IMR-90 (cell line): ENCODE results near the gene SKA3. TPM values are rescaled to one million over a fixed set of nuclear protein-coding genes. Genes with fewer than 3 reads are reported as not detected.
A peak's percentile ranks its signal among the peaks of the same experiment; 100 is the strongest.

ENCODE experiments used
- ATAC-seq: fragments of 200-7000 bp; cut with Tn5 transposase; 2 replicates; pipeline ENCODE4 v1.9.1; 2020; ENCODE audit warnings: low read depth, mild to moderate bottlenecking, moderate library complexity
- BruUV-seq: library from RNA; stranded (reverse); fragments of 400-500 nt; replicated peaks from 2 replicates; lab custom pipeline; 2021; lab: Mats Ljungman, UMichigan
- CTCF ChIA-PET: fragments of 300-600 bp; formaldehyde crosslinking; extraction: SDS; loops from one replicate; lab custom pipeline; 2021; ENCODE audit warnings: antibody characterized with exemption; lab: Yijun Ruan, JAX
- POLR2A ChIA-PET: fragments of 300-600 bp; sonication (Branson Sonifier 250); formaldehyde crosslinking; loops from one replicate; lab custom pipeline; 2022; ENCODE audit warnings: antibody characterized with exemption; ENCODE audit not compliant: unreplicated experiment; lab: Charles Lee
- DNase-seq: peaks from one replicate; pipeline ENCODE4 v3.0.0; 2013
- H2AFZ ChIP-seq: replicated peaks from 2 replicates; pipeline ENCODE3; 2013; ENCODE audit warnings: low read length, mild to moderate bottlenecking; ENCODE audit not compliant: poor library complexity
- H2AK5ac ChIP-seq: 2 replicates; pipeline ENCODE4 v1.6.1; 2013; ENCODE audit warnings: low read depth, low read length, inconsistent platforms
- H2AK9ac ChIP-seq: replicated peaks from 2 replicates; pipeline ENCODE3; 2013; ENCODE audit warnings: mild to moderate bottlenecking, low read depth, low read length, moderate library complexity; ENCODE audit not compliant: poor library complexity
- H2BK120ac ChIP-seq: 2 replicates; pipeline ENCODE4 v1.6.1; 2013; ENCODE audit warnings: low read depth, low read length, inconsistent platforms
- H2BK15ac ChIP-seq: 3 replicates; pipeline ENCODE4 v1.6.1; 2013; ENCODE audit warnings: low read depth, low read length, inconsistent platforms
- H2BK20ac ChIP-seq: 2 replicates; pipeline ENCODE4 v1.6.1; 2013; ENCODE audit warnings: low read depth, mild to moderate bottlenecking, inconsistent platforms, low read length, moderate library complexity
- H2BK5ac ChIP-seq: 2 replicates; pipeline ENCODE4 v1.6.1; 2013; ENCODE audit warnings: mild to moderate bottlenecking, low read depth, low read length, inconsistent platforms; ENCODE audit not compliant: poor library complexity, severe bottlenecking
- H3K14ac ChIP-seq: replicated peaks from 2 replicates; pipeline ENCODE4 v1.6.1; 2013; ENCODE audit warnings: low read depth, low read length, inconsistent platforms
- H3K18ac ChIP-seq: 2 replicates; pipeline ENCODE4 v1.6.1; 2013; ENCODE audit warnings: low read depth, low read length, control low read depth
- H3K23ac ChIP-seq: 2 replicates; pipeline ENCODE4 v1.6.1; 2013; ENCODE audit warnings: low read depth, low read length, inconsistent platforms
- H3K27ac ChIP-seq: 2 replicates; pipeline ENCODE4 v1.5.1; 2013; ENCODE audit warnings: mild to moderate bottlenecking, control low read depth, low read length; ENCODE audit not compliant: insufficient read depth
- H3K27me3 ChIP-seq: 2 replicates; pipeline ENCODE4 v1.6.1; 2013; ENCODE audit warnings: low read length; ENCODE audit not compliant: control insufficient read depth, insufficient read depth
- H3K36me3 ChIP-seq: 2 replicates; pipeline ENCODE4 v1.6.1; 2013; ENCODE audit warnings: low read length, mixed read lengths; ENCODE audit not compliant: control insufficient read depth, insufficient read depth
- H3K4ac ChIP-seq: 2 replicates; pipeline ENCODE4 v1.6.1; 2013; ENCODE audit warnings: low read depth, low read length, inconsistent platforms
- H3K4me1 ChIP-seq: 2 replicates; pipeline ENCODE4 v1.6.1; 2013; ENCODE audit warnings: low read length, mixed read lengths; ENCODE audit not compliant: control insufficient read depth, insufficient read depth
- H3K4me2 ChIP-seq: 2 replicates; pipeline ENCODE4 v1.6.1; 2013; ENCODE audit warnings: low read depth, mild to moderate bottlenecking, control low read depth, low read length, moderate library complexity
- H3K4me3 ChIP-seq: 2 replicates; pipeline ENCODE4 v1.5.1; 2013; ENCODE audit warnings: low read depth, mild to moderate bottlenecking, control low read depth, low read length, moderate library complexity; ENCODE audit not compliant: insufficient read depth
- H3K56ac ChIP-seq: 2 replicates; pipeline ENCODE4 v1.6.1; 2013; ENCODE audit warnings: low read length, inconsistent platforms; ENCODE audit not compliant: insufficient read depth; ENCODE audit errors: extremely low read depth
- H3K79me1 ChIP-seq, 2 experiments: 2 replicates each; pipeline ENCODE4 v1.6.1; 2013; ENCODE audit warnings: low read length in 2 of 2, inconsistent platforms in 1 of 2, low read depth in 1 of 2
- H3K9ac ChIP-seq: 2 replicates; pipeline ENCODE4 v1.6.1; 2013; ENCODE audit warnings: low read depth, low read length, control low read depth
- H3K9me1 ChIP-seq: 2 replicates; pipeline ENCODE4 v1.6.1; 2013; ENCODE audit warnings: low read length, inconsistent platforms; ENCODE audit not compliant: insufficient read depth
- H3K9me3 ChIP-seq: 2 replicates; pipeline ENCODE4 v1.6.1; 2013; ENCODE audit warnings: low read length; ENCODE audit not compliant: control insufficient read depth, insufficient read depth
- H4K20me1 ChIP-seq: 2 replicates; pipeline ENCODE4 v1.6.1; 2013; ENCODE audit warnings: low read length, inconsistent platforms; ENCODE audit not compliant: insufficient read depth
- H4K5ac ChIP-seq: 2 replicates; pipeline ENCODE4 v1.6.1; 2013; ENCODE audit warnings: mild to moderate bottlenecking, low read depth, low read length, control low read depth
- H4K8ac ChIP-seq, 2 experiments: 2 replicates each; pipeline ENCODE4 v1.6.1; 2013; ENCODE audit warnings: low read depth in 2 of 2, low read length in 2 of 2, control low read depth in 1 of 2, inconsistent platforms in 1 of 2
- H4K91ac ChIP-seq: 2 replicates; pipeline ENCODE4 v1.6.1; 2013; ENCODE audit warnings: low read depth, low read length, inconsistent platforms; ENCODE audit not compliant: insufficient read depth
- CEBPB ChIP-seq: IDR thresholded peaks from 2 replicates; pipeline ENCODE4 v1.6.1; 2012; ENCODE audit warnings: low read depth, low read length, improper control_type of control experiment
- MAFK ChIP-seq: IDR thresholded peaks from 2 replicates; pipeline ENCODE4 v1.6.1; 2012; ENCODE audit warnings: low read depth, low read length, improper control_type of control experiment
- MXI1 ChIP-seq: IDR thresholded peaks from 2 replicates; pipeline ENCODE4 v1.6.1; 2012; ENCODE audit warnings: low read depth, mild to moderate bottlenecking, low read length, moderate library complexity, borderline replicate concordance
- NFE2L2 ChIP-seq: fragments of 150-350 bp; IDR thresholded peaks from 2 replicates; pipeline ENCODE4 v1.6.1; 2016; ENCODE audit warnings: low read depth, mild to moderate bottlenecking, low read length
- POLR2A ChIP-seq: IDR thresholded peaks from 2 replicates; pipeline ENCODE4 v1.6.1; 2012; ENCODE audit warnings: mild to moderate bottlenecking, low read depth, low read length
- RAD21 ChIP-seq: IDR thresholded peaks from 2 replicates; pipeline ENCODE4 v1.6.1; 2012; ENCODE audit warnings: low read length, improper control_type of control experiment
- RCOR1 ChIP-seq: IDR thresholded peaks from 2 replicates; pipeline ENCODE4 v1.6.1; 2012; ENCODE audit warnings: mild to moderate bottlenecking, low read length, improper control_type of control experiment; ENCODE audit not compliant: insufficient replicate concordance
- WGBS, 2 experiments: methylation state at CpG; one replicate each; pipeline versions ENCODE4 v1.1.5 to v1.1.7; 2013; ENCODE audit warnings: missing lambda C conversion rate in 2 of 2; ENCODE audit not compliant: insufficient read length in 1 of 2; ENCODE audit errors: extremely low coverage in 2 of 2; 5-methylcytosine and 5-hydroxymethylcytosine counted together
- dilution Hi-C: fragments of 300-500 bp; cut with HindIII; formaldehyde crosslinking; loops from one replicate; pipeline ENCODE4 v1.14.3; 2018; ENCODE audit warnings: low sequenced_read_pairs; ENCODE audit not compliant: unreplicated experiment
- in situ Hi-C: fragments of 300-500 bp; cut with MboI; formaldehyde crosslinking; loops from 3 replicates; pipeline ENCODE4 v1.14.3; 2019; ENCODE audit warnings: low sequenced_read_pairs, inconsistent platforms, mixed read lengths
- intact Hi-C: fragments of 100-400 bp; cut with micrococcal nuclease; formaldehyde crosslinking; loops from 2 replicates; pipeline ENCODE4 v1.10.0; 2022
- polyA plus RNA-seq, 3 experiments: library from polyadenylated mRNA; depleted of rRNA; stranded (reverse); fragments of >200 nt; gene quantifications; 2 replicates each; pipeline ENCODE4 v1.2.3, GENCODE V29; 2012; ENCODE audit warnings: low replicate concordance in 1 of 3
- total RNA-seq: library from RNA; depleted of rRNA; stranded (reverse); fragments of >200 nt; gene quantifications from 2 replicates; pipeline ENCODE4 v1.2.3, GENCODE V29; 2012
- TF ChIP-seq, protein P1 (sequence below): fragments of 150-350 bp; IDR thresholded peaks from 2 replicates; pipeline ENCODE4 v1.6.1; 2017; ENCODE audit warnings: mild to moderate bottlenecking, antibody characterized with exemption, low read length, low read depth
- TF ChIP-seq, protein P2 (sequence below): conservative IDR thresholded peaks from 2 replicates; pipeline ENCODE4 v1.5.1; 2012; ENCODE audit warnings: mild to moderate bottlenecking, low read depth, low read length, improper control_type of control experiment

SKA3 gene
- total and polyA plus RNA-seq, 2 of the 4 experiments (the other 2 are of a cell fraction) = 11.7 to 15.6 TPM

GRCh38 chr13:21149568-21149967 is 26.8 kb downstream of the SKA3 start:
- H3K56ac ChIP-seq = no peak overlapping the region
- dilution Hi-C loops (no loop called here), intact Hi-C loops (no loop called here), in situ Hi-C loops (no loop called here)
- H3K4ac ChIP-seq = no peak overlapping the region
- no peak overlapping the region for H2AFZ ChIP-seq
- H4K5ac ChIP-seq = no peak overlapping the region
- H3K4me3 ChIP-seq = no peak overlapping the region
- H3K79me1 ChIP-seq = peaks cover 11 to 13% of the 10 kb centered on the region in 2 experiments; a peak in 2 of 4 replicates
- no peak overlapping the region for H2AK5ac ChIP-seq
- H3K18ac ChIP-seq = no peak overlapping the region
- ATAC-seq (peak; percentile 48), DNase-seq (peak; percentile 38)
- no peaks in the 10 kb centered on the region for H3K9me3 ChIP-seq
- TF ChIP-seq RCOR1 (no peak), RAD21 (no peak), MXI1 (no peak), POLR2A (no peak), NFE2L2 (no peak), MAFK (no peak), CEBPB (no peak)
- TF ChIP-seq, protein P1, sequence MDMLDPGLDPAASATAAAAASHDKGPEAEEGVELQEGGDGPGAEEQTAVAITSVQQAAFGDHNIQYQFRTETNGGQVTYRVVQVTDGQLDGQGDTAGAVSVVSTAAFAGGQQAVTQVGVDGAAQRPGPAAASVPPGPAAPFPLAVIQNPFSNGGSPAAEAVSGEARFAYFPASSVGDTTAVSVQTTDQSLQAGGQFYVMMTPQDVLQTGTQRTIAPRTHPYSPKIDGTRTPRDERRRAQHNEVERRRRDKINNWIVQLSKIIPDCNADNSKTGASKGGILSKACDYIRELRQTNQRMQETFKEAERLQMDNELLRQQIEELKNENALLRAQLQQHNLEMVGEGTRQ = no peak
- TF ChIP-seq, protein P2, sequence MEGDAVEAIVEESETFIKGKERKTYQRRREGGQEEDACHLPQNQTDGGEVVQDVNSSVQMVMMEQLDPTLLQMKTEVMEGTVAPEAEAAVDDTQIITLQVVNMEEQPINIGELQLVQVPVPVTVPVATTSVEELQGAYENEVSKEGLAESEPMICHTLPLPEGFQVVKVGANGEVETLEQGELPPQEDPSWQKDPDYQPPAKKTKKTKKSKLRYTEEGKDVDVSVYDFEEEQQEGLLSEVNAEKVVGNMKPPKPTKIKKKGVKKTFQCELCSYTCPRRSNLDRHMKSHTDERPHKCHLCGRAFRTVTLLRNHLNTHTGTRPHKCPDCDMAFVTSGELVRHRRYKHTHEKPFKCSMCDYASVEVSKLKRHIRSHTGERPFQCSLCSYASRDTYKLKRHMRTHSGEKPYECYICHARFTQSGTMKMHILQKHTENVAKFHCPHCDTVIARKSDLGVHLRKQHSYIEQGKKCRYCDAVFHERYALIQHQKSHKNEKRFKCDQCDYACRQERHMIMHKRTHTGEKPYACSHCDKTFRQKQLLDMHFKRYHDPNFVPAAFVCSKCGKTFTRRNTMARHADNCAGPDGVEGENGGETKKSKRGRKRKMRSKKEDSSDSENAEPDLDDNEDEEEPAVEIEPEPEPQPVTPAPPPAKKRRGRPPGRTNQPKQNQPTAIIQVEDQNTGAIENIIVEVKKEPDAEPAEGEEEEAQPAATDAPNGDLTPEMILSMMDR = no peak
- CTCF ChIA-PET = interaction anchor here (0.8 kb wide), 1 partner anchor 711 kb away, joined by 3 read pairs; no protein-coding TSS in a partner anchor
- H3K27me3 ChIP-seq = no peaks in the 10 kb centered on the region
- H3K23ac ChIP-seq = no peak overlapping the region
- no peak overlapping the region for H4K91ac ChIP-seq
- no peak overlapping the region for H2BK15ac ChIP-seq
- no peak overlapping the region for H3K14ac ChIP-seq
- POLR2A ChIA-PET = no interaction called here
- H3K4me1 ChIP-seq = peaks cover 6% of the 10 kb centered on the region; the same call in 1 of the 2 replicates
- no CpG with 5 or more reads among the region's 1 CpG for WGBS, 2 experiments
- H4K8ac ChIP-seq = no peak overlapping the region
- H4K20me1 ChIP-seq = peaks cover 3% of the 10 kb centered on the region; the same call in 1 of the 2 replicates
- H3K9me1 ChIP-seq = peaks cover 3% of the 10 kb centered on the region; the same call in 1 of the 2 replicates
- H3K4me2 ChIP-seq = no peak overlapping the region; the same call in 1 of the 2 replicates
- no peak overlapping the region for H2BK120ac ChIP-seq
- no TSS peak for BruUV-seq
- H3K36me3 ChIP-seq = peaks cover 15% of the 10 kb centered on the region
- no peak overlapping the region for H2AK9ac ChIP-seq
- no peak overlapping the region for H2BK20ac ChIP-seq
- no peak overlapping the region for H3K27ac ChIP-seq
- no peak overlapping the region for H3K9ac ChIP-seq
- no peak overlapping the region for H2BK5ac ChIP-seq
